Measurements from ENCODE around the gene AFAP1L1. TPM values are rescaled to one million over a fixed set of nuclear protein-coding genes. Genes with fewer than 3 reads are reported as not detected.

The AFAP1L1 gene
- total RNA-seq, 1 donor from 2014 or later = 2.3 TPM

GRCh38 chr5:149299451-149300054, 27.9 kb downstream of the AFAP1L1 start:
- DNase-seq (ENCODE audit: extremely low spot score, unreplicated experiment) = no peak
- no peaks in the 10 kb centered on the region for H3K9me3 Mint-ChIP-seq (ENCODE audit: unreplicated experiment)
- peaks cover 5% of the 10 kb centered on the region for H3K27me3 Mint-ChIP-seq (ENCODE audit: unreplicated experiment)
- no peaks in the 10 kb centered on the region for H3K36me3 Mint-ChIP-seq (ENCODE audit: unreplicated experiment)
- H3K4me3 Mint-ChIP-seq (ENCODE audit: unreplicated experiment) = no peak overlapping the region
- no peak overlapping the region for H3K27ac Mint-ChIP-seq (ENCODE audit: unreplicated experiment)
- H3K4me1 Mint-ChIP-seq (ENCODE audit: unreplicated experiment) = no peaks in the 10 kb centered on the region
- TF ChIP-seq CTCF (IDR thresholded peaks at IDR 0.05) = no peak

GRCh38 chr5:149300441-149300840, 28.8 kb downstream of the AFAP1L1 start:
- no peaks in the 10 kb centered on the region for H3K36me3 Mint-ChIP-seq (ENCODE audit: unreplicated experiment)
- H3K4me3 Mint-ChIP-seq (ENCODE audit: unreplicated experiment) = no peak overlapping the region
- TF ChIP-seq CTCF (IDR thresholded peaks at IDR 0.05) = no peak
- H3K27me3 Mint-ChIP-seq (ENCODE audit: unreplicated experiment) = no peaks in the 10 kb centered on the region
- no peaks in the 10 kb centered on the region for H3K4me1 Mint-ChIP-seq (ENCODE audit: unreplicated experiment)
- H3K9me3 Mint-ChIP-seq (ENCODE audit: unreplicated experiment) = no peaks in the 10 kb centered on the region
- H3K27ac Mint-ChIP-seq (ENCODE audit: unreplicated experiment) = no peak overlapping the region
- no peak for DNase-seq (ENCODE audit: extremely low spot score, unreplicated experiment)

DNA sequence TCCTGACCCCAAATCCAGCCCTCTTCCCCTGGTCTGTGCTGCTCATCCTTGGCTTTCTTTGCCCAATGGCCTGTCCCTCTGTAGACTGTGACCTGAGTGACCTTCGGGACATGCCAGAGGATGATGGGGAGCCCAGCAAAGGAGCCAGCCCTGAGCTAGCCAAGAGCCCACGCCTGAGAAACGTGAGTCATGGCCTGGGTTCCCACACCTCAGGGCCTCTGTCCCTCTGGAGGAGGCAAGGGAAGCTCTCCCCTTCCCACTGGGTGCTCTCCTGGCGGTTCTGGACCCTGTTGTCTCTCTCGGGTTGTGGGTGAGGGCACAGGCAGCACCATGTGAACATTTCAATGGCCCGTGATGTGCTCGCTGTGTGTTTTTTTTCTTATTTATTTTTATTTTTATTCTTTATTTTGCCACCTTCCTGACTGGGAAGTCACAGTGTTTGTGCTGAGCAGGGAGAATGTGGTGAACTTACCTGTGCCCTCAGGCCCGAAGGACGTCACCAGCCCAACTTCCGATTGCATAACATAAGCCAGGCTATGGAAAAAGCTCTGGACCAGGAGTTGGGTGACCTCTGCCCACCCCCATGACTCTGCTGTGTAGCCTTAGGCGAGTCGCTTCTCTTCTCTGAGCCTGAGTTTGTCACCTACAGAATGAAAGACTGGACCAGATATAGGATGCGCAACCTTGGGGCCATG, 29.5 kb downstream of the AFAP1L1 start:
- Mint-ChIP-seq H3K4me1 (ENCODE audit: unreplicated experiment) (no peaks in the 10 kb centered on the region), H3K36me3 (ENCODE audit: unreplicated experiment) (no peaks in the 10 kb centered on the region), H3K27ac (ENCODE audit: unreplicated experiment) (no peak overlapping the region), H3K27me3 (ENCODE audit: unreplicated experiment) (no peaks in the 10 kb centered on the region), H3K4me3 (ENCODE audit: unreplicated experiment) (no peak overlapping the region), H3K9me3 (ENCODE audit: unreplicated experiment) (no peaks in the 10 kb centered on the region)
- DNase-seq (ENCODE audit: extremely low spot score, unreplicated experiment) = no peak
- no peak for TF ChIP-seq CTCF (IDR thresholded peaks at IDR 0.05)

- H3K9me3 Mint-ChIP-seq (ENCODE audit: unreplicated experiment) = no peaks in the 10 kb centered on the region
- no peaks in the 10 kb centered on the region for H3K36me3 Mint-ChIP-seq (ENCODE audit: unreplicated experiment)
- H3K27ac Mint-ChIP-seq (ENCODE audit: unreplicated experiment) = no peak overlapping the region
- DNase-seq (ENCODE audit: extremely low spot score, unreplicated experiment) = no peak
- no peaks in the 10 kb centered on the region for H3K4me1 Mint-ChIP-seq (ENCODE audit: unreplicated experiment)
- no peaks in the 10 kb centered on the region for H3K27me3 Mint-ChIP-seq (ENCODE audit: unreplicated experiment)
- no peak for TF ChIP-seq CTCF (IDR thresholded peaks at IDR 0.05)
- no peak overlapping the region for H3K4me3 Mint-ChIP-seq (ENCODE audit: unreplicated experiment)
These were observed 30.2 kb downstream of the AFAP1L1 start for GRCh38 chr5:149301744-149302380.

DNA sequence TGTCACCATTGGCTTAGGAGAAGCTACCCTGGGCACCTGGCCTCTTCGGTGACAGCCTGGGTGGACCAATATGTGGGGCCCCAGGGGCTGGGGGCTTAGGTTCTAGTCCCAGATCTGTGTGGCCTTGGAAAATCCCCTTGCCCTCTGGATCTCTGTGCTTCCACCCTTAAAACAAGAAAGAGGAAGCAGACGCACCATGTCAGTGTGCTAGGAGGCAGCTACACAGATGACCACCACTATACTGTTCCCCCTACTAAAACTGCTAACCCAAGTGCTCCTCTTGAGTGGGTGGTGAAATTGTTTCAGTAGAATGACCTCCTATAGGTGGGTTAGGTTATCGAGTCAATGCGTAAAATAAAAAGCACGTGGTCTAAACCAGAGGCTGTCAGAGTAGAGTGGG, 31.0 kb downstream of the AFAP1L1 start:
- no peak for TF ChIP-seq CTCF (IDR thresholded peaks at IDR 0.05)
- Mint-ChIP-seq H3K36me3 (ENCODE audit: unreplicated experiment) (no peaks in the 10 kb centered on the region), H3K27ac (ENCODE audit: unreplicated experiment) (no peak overlapping the region), H3K27me3 (ENCODE audit: unreplicated experiment) (no peaks in the 10 kb centered on the region), H3K4me1 (ENCODE audit: unreplicated experiment) (no peaks in the 10 kb centered on the region), H3K4me3 (ENCODE audit: unreplicated experiment) (no peak overlapping the region), H3K9me3 (ENCODE audit: unreplicated experiment) (no peaks in the 10 kb centered on the region)
- DNase-seq (ENCODE audit: extremely low spot score, unreplicated experiment) = no peak
